Keratinocyte (primary cell): ENCODE measurements around the gene NUBP2.

Experiments
- EZH2 ChIP-seq: IDR thresholded peaks from one replicate; pipeline ENCODE4 v1.6.1; 2012; ENCODE audit warnings: inconsistent platforms, mild to moderate bottlenecking, low read length, moderate library complexity
- TF ChIP-seq, protein P1 (sequence below), 3 experiments: IDR thresholded peaks in 1 of 3; conservative IDR thresholded peaks in 1 of 3; optimal IDR thresholded peaks in 1 of 3; 2 replicates in 2 of 3; 3 replicates in 1 of 3; pipeline versions ENCODE3 to v1.5.1; 2011; ENCODE audit warnings: low read length in 3 of 3, mild to moderate bottlenecking in 3 of 3, moderate library complexity in 2 of 3, control low read depth in 1 of 3, inconsistent platforms in 1 of 3; ENCODE audit not compliant: insufficient read depth in 2 of 3; ENCODE audit errors: extremely low read depth in 1 of 3

DNA sequence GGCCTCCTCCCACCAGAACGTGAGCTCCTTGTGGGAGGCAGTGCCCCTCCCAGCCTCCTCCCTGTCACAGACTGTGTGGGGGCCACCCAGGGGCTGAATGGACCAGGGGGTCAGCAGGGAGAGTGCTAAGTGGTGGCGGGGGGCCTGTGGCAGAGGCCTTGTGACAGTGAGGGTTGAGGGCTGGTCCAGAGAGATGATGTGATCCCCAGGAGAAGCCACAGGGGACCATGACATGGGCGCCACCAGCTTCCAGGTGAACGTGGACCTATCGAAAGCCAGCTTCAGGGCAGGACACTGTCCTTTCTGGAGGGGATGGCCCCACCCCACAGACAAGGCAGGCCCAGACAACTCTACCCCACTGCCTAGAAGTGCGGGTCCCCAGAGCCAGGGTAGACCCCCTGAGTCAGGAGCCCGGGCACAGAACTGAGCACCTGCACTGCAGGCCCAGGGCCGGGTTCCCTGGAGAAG, 3.5 kb upstream of the NUBP2 start:
- TF ChIP-seq, protein P1, sequence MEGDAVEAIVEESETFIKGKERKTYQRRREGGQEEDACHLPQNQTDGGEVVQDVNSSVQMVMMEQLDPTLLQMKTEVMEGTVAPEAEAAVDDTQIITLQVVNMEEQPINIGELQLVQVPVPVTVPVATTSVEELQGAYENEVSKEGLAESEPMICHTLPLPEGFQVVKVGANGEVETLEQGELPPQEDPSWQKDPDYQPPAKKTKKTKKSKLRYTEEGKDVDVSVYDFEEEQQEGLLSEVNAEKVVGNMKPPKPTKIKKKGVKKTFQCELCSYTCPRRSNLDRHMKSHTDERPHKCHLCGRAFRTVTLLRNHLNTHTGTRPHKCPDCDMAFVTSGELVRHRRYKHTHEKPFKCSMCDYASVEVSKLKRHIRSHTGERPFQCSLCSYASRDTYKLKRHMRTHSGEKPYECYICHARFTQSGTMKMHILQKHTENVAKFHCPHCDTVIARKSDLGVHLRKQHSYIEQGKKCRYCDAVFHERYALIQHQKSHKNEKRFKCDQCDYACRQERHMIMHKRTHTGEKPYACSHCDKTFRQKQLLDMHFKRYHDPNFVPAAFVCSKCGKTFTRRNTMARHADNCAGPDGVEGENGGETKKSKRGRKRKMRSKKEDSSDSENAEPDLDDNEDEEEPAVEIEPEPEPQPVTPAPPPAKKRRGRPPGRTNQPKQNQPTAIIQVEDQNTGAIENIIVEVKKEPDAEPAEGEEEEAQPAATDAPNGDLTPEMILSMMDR (optimal IDR thresholded peaks at IDR 0.05 in 1 of 3, IDR thresholded peaks at IDR 0.05 in 1 of 3, conservative IDR thresholded peaks at IDR 0.05 in 1 of 3; ENCODE audit: extremely low read depth in 1 of 3, insufficient read depth in 2 of 3, low read length in 3 of 3) = no peak
- TF ChIP-seq EZH2 = no peak
